IMR-90 (cell line): ENCODE data around the gene CCDC148. TPM values are rescaled to one million over a fixed set of nuclear protein-coding genes. Genes with fewer than 3 reads are reported as not detected.

Experiments used
- ATAC-seq: fragments of 200-7000 bp; cut with Tn5 transposase; 2 replicates; pipeline ENCODE4 v1.9.1; 2020; ENCODE audit warnings: low read depth, mild to moderate bottlenecking, moderate library complexity
- BruUV-seq: library from RNA; stranded (reverse); fragments of 400-500 nt; replicated peaks from 2 replicates; lab custom pipeline; 2021; lab: Mats Ljungman, UMichigan
- CTCF ChIA-PET: fragments of 300-600 bp; formaldehyde crosslinking; extraction: SDS; loops from one replicate; lab custom pipeline; 2021; ENCODE audit warnings: antibody characterized with exemption; lab: Yijun Ruan, JAX
- POLR2A ChIA-PET: fragments of 300-600 bp; sonication (Branson Sonifier 250); formaldehyde crosslinking; loops from one replicate; lab custom pipeline; 2022; ENCODE audit warnings: antibody characterized with exemption; ENCODE audit not compliant: unreplicated experiment; lab: Charles Lee
- DNase-seq: peaks from one replicate; pipeline ENCODE4 v3.0.0; 2013
- H2AFZ ChIP-seq: replicated peaks from 2 replicates; pipeline ENCODE3; 2013; ENCODE audit warnings: low read length, mild to moderate bottlenecking; ENCODE audit not compliant: poor library complexity
- H2AK5ac ChIP-seq: 2 replicates; pipeline ENCODE4 v1.6.1; 2013; ENCODE audit warnings: low read depth, low read length, inconsistent platforms
- H2AK9ac ChIP-seq: replicated peaks from 2 replicates; pipeline ENCODE3; 2013; ENCODE audit warnings: mild to moderate bottlenecking, low read depth, low read length, moderate library complexity; ENCODE audit not compliant: poor library complexity
- H2BK120ac ChIP-seq: 2 replicates; pipeline ENCODE4 v1.6.1; 2013; ENCODE audit warnings: low read depth, low read length, inconsistent platforms
- H2BK15ac ChIP-seq: 3 replicates; pipeline ENCODE4 v1.6.1; 2013; ENCODE audit warnings: low read depth, low read length, inconsistent platforms
- H2BK20ac ChIP-seq: 2 replicates; pipeline ENCODE4 v1.6.1; 2013; ENCODE audit warnings: low read depth, mild to moderate bottlenecking, inconsistent platforms, low read length, moderate library complexity
- H2BK5ac ChIP-seq: 2 replicates; pipeline ENCODE4 v1.6.1; 2013; ENCODE audit warnings: mild to moderate bottlenecking, low read depth, low read length, inconsistent platforms; ENCODE audit not compliant: poor library complexity, severe bottlenecking
- H3K14ac ChIP-seq: replicated peaks from 2 replicates; pipeline ENCODE4 v1.6.1; 2013; ENCODE audit warnings: low read depth, low read length, inconsistent platforms
- H3K18ac ChIP-seq: 2 replicates; pipeline ENCODE4 v1.6.1; 2013; ENCODE audit warnings: low read depth, low read length, control low read depth
- H3K23ac ChIP-seq: 2 replicates; pipeline ENCODE4 v1.6.1; 2013; ENCODE audit warnings: low read depth, low read length, inconsistent platforms
- H3K27ac ChIP-seq: 2 replicates; pipeline ENCODE4 v1.5.1; 2013; ENCODE audit warnings: mild to moderate bottlenecking, control low read depth, low read length; ENCODE audit not compliant: insufficient read depth
- H3K27me3 ChIP-seq: 2 replicates; pipeline ENCODE4 v1.6.1; 2013; ENCODE audit warnings: low read length; ENCODE audit not compliant: control insufficient read depth, insufficient read depth
- H3K36me3 ChIP-seq: 2 replicates; pipeline ENCODE4 v1.6.1; 2013; ENCODE audit warnings: low read length, mixed read lengths; ENCODE audit not compliant: control insufficient read depth, insufficient read depth
- H3K4ac ChIP-seq: 2 replicates; pipeline ENCODE4 v1.6.1; 2013; ENCODE audit warnings: low read depth, low read length, inconsistent platforms
- H3K4me1 ChIP-seq: 2 replicates; pipeline ENCODE4 v1.6.1; 2013; ENCODE audit warnings: low read length, mixed read lengths; ENCODE audit not compliant: control insufficient read depth, insufficient read depth
- H3K4me2 ChIP-seq: 2 replicates; pipeline ENCODE4 v1.6.1; 2013; ENCODE audit warnings: low read depth, mild to moderate bottlenecking, control low read depth, low read length, moderate library complexity
- H3K4me3 ChIP-seq: 2 replicates; pipeline ENCODE4 v1.5.1; 2013; ENCODE audit warnings: low read depth, mild to moderate bottlenecking, control low read depth, low read length, moderate library complexity; ENCODE audit not compliant: insufficient read depth
- H3K56ac ChIP-seq: 2 replicates; pipeline ENCODE4 v1.6.1; 2013; ENCODE audit warnings: low read length, inconsistent platforms; ENCODE audit not compliant: insufficient read depth; ENCODE audit errors: extremely low read depth
- H3K79me1 ChIP-seq, 2 experiments: 2 replicates each; pipeline ENCODE4 v1.6.1; 2013; ENCODE audit warnings: low read length in 2 of 2, inconsistent platforms in 1 of 2, low read depth in 1 of 2
- H3K9ac ChIP-seq: 2 replicates; pipeline ENCODE4 v1.6.1; 2013; ENCODE audit warnings: low read depth, low read length, control low read depth
- H3K9me1 ChIP-seq: 2 replicates; pipeline ENCODE4 v1.6.1; 2013; ENCODE audit warnings: low read length, inconsistent platforms; ENCODE audit not compliant: insufficient read depth
- H3K9me3 ChIP-seq: 2 replicates; pipeline ENCODE4 v1.6.1; 2013; ENCODE audit warnings: low read length; ENCODE audit not compliant: control insufficient read depth, insufficient read depth
- H4K20me1 ChIP-seq: 2 replicates; pipeline ENCODE4 v1.6.1; 2013; ENCODE audit warnings: low read length, inconsistent platforms; ENCODE audit not compliant: insufficient read depth
- H4K5ac ChIP-seq: 2 replicates; pipeline ENCODE4 v1.6.1; 2013; ENCODE audit warnings: mild to moderate bottlenecking, low read depth, low read length, control low read depth
- H4K8ac ChIP-seq, 2 experiments: 2 replicates each; pipeline ENCODE4 v1.6.1; 2013; ENCODE audit warnings: low read depth in 2 of 2, low read length in 2 of 2, control low read depth in 1 of 2, inconsistent platforms in 1 of 2
- H4K91ac ChIP-seq: 2 replicates; pipeline ENCODE4 v1.6.1; 2013; ENCODE audit warnings: low read depth, low read length, inconsistent platforms; ENCODE audit not compliant: insufficient read depth
- CEBPB ChIP-seq: IDR thresholded peaks from 2 replicates; pipeline ENCODE4 v1.6.1; 2012; ENCODE audit warnings: low read depth, low read length, improper control_type of control experiment
- CHD1 ChIP-seq: IDR thresholded peaks from 2 replicates; pipeline ENCODE4 v1.6.1; 2012; ENCODE audit warnings: low read depth, low read length, improper control_type of control experiment
- ELK1 ChIP-seq: fragments of 150-350 bp; IDR thresholded peaks from 2 replicates; pipeline ENCODE4 v1.6.1; 2016; ENCODE audit warnings: low read depth, mild to moderate bottlenecking, low read length, moderate library complexity, borderline replicate concordance
- FOS ChIP-seq: fragments of 150-350 bp; IDR thresholded peaks from 2 replicates; pipeline ENCODE4 v1.6.1; 2016; ENCODE audit warnings: low read depth, low read length
- MAZ ChIP-seq: IDR thresholded peaks from 2 replicates; pipeline ENCODE4 v1.6.1; 2012; ENCODE audit warnings: low read depth, mild to moderate bottlenecking, low read length, improper control_type of control experiment, moderate library complexity, borderline replicate concordance
- WGBS, 2 experiments: methylation state at CpG; one replicate each; pipeline versions ENCODE4 v1.1.5 to v1.1.7; 2013; ENCODE audit warnings: missing lambda C conversion rate in 2 of 2; ENCODE audit not compliant: insufficient read length in 1 of 2; ENCODE audit errors: extremely low coverage in 2 of 2; 5-methylcytosine and 5-hydroxymethylcytosine counted together
- dilution Hi-C: fragments of 300-500 bp; cut with HindIII; formaldehyde crosslinking; loops from one replicate; pipeline ENCODE4 v1.14.3; 2018; ENCODE audit warnings: low sequenced_read_pairs; ENCODE audit not compliant: unreplicated experiment
- in situ Hi-C: fragments of 300-500 bp; cut with MboI; formaldehyde crosslinking; loops from 3 replicates; pipeline ENCODE4 v1.14.3; 2019; ENCODE audit warnings: low sequenced_read_pairs, inconsistent platforms, mixed read lengths
- intact Hi-C: fragments of 100-400 bp; cut with micrococcal nuclease; formaldehyde crosslinking; loops from 2 replicates; pipeline ENCODE4 v1.10.0; 2022
- polyA plus RNA-seq, 3 experiments: library from polyadenylated mRNA; depleted of rRNA; stranded (reverse); fragments of >200 nt; gene quantifications; 2 replicates each; pipeline ENCODE4 v1.2.3, GENCODE V29; 2012; ENCODE audit warnings: low replicate concordance in 1 of 3
- total RNA-seq: library from RNA; depleted of rRNA; stranded (reverse); fragments of >200 nt; gene quantifications from 2 replicates; pipeline ENCODE4 v1.2.3, GENCODE V29; 2012

The CCDC148 gene
- total and polyA plus RNA-seq, 2 of the 4 experiments (the other 2 are of a cell fraction): 0.18 to 0.31 TPM

- H2AK5ac ChIP-seq: no peak overlapping the region
Measured at GRCh38 chr2:158172719-158173118, 283.8 kb downstream of the CCDC148 start.

More at GRCh38 chr2:158172719-158173118, 283.8 kb downstream of the CCDC148 start:
- H3K36me3 ChIP-seq: no peaks in the 10 kb centered on the region
- H3K27me3 ChIP-seq: no peaks in the 10 kb centered on the region
- ChIA-PET POLR2A (no interaction called here), CTCF (no interaction called here)
- WGBS, 2 experiments: no CpG with 5 or more reads among the region's 2 CpGs
- no peak overlapping the region for H3K27ac ChIP-seq
- H3K4me2 ChIP-seq: no peak overlapping the region
- in situ Hi-C loops (no loop called here), intact Hi-C loops (no loop called here), dilution Hi-C loops (no loop called here)
- H2AK9ac ChIP-seq: no peak overlapping the region
- no peaks in the 10 kb centered on the region for H3K4me1 ChIP-seq
- no peak overlapping the region for H2BK15ac ChIP-seq
- ATAC-seq (no peak), DNase-seq (no peak)
- H2BK120ac ChIP-seq: no peak overlapping the region
- H2AFZ ChIP-seq: no peak overlapping the region
- TF ChIP-seq CHD1: no peak
- no peak for TF ChIP-seq CEBPB
- TF ChIP-seq ELK1: no peak
- TF ChIP-seq MAZ: no peak
- TF ChIP-seq FOS: no peak
- no peaks in the 10 kb centered on the region for H3K9me3 ChIP-seq
- H4K20me1 ChIP-seq: no peaks in the 10 kb centered on the region
- no peak overlapping the region for H3K4me3 ChIP-seq
- no peak overlapping the region for H3K14ac ChIP-seq
- H2BK20ac ChIP-seq: no peak overlapping the region
- no peak overlapping the region for H3K4ac ChIP-seq
- H2BK5ac ChIP-seq: no peak overlapping the region
- H3K23ac ChIP-seq: no peak overlapping the region
- no peak overlapping the region for H4K91ac ChIP-seq
- H3K18ac ChIP-seq: no peak overlapping the region
- no peaks in the 10 kb centered on the region for H3K79me1 ChIP-seq
- H4K8ac ChIP-seq: no peak overlapping the region
- H3K9ac ChIP-seq: no peak overlapping the region
- H3K56ac ChIP-seq: no peak overlapping the region
- H4K5ac ChIP-seq: no peak overlapping the region
- no peaks in the 10 kb centered on the region for H3K9me1 ChIP-seq
- no TSS peak for BruUV-seq
